CD4-positive, alpha-beta T cell treated with Interleukin-10 for 1 hour (primary cell): Measurements from ENCODE around the gene IL1RAPL2.

Experiments used
- DNase-seq: peaks from one replicate; pipeline ENCODE4 v3.0.0-alpha.2; 2020

The IL1RAPL2 gene

GRCh38 chrX:105277132-105277531, 711.1 kb downstream of the IL1RAPL2 start:
- no peak for DNase-seq

GRCh38 chrX:105282077-105282476, 716.1 kb downstream of the IL1RAPL2 start:
- DNase-seq, result no peak

GRCh38 chrX:105297041-105297440, 731.0 kb downstream of the IL1RAPL2 start:
- no peak for DNase-seq

GRCh38 chrX:105299286-105299685, 733.3 kb downstream of the IL1RAPL2 start:
- no peak for DNase-seq

- DNase-seq, result no peak
These were observed 736.2 kb downstream of the IL1RAPL2 start for GRCh38 chrX:105302246-105302645.

GRCh38 chrX:105307762-105308161, 741.8 kb downstream of the IL1RAPL2 start:
- DNase-seq, result no peak

- DNase-seq, result no peak
These were observed 747.6 kb downstream of the IL1RAPL2 start for GRCh38 chrX:105313596-105313995.

- DNase-seq, result no peak
These were observed 748.5 kb downstream of the IL1RAPL2 start for GRCh38 chrX:105314458-105314857.

GRCh38 chrX:105315248-105315647, 749.2 kb downstream of the IL1RAPL2 start:
- no peak for DNase-seq

GRCh38 chrX:105317117-105317516, 751.1 kb downstream of the IL1RAPL2 start:
- DNase-seq, result no peak

GRCh38 chrX:105323928-105324327, 757.9 kb downstream of the IL1RAPL2 start:
- DNase-seq, result no peak

GRCh38 chrX:105328773-105329172, 762.8 kb downstream of the IL1RAPL2 start:
- DNase-seq, result no peak

- no peak for DNase-seq
These were observed 765.2 kb downstream of the IL1RAPL2 start for GRCh38 chrX:105331244-105331643.

- DNase-seq, result no peak
These were observed 781.4 kb downstream of the IL1RAPL2 start for GRCh38 chrX:105347373-105347772.

GRCh38 chrX:105349476-105349875, 783.5 kb downstream of the IL1RAPL2 start:
- DNase-seq, result no peak

- DNase-seq, result no peak
These were observed 809.8 kb downstream of the IL1RAPL2 start for GRCh38 chrX:105375816-105376215.

GRCh38 chrX:105424729-105425128, 858.7 kb downstream of the IL1RAPL2 start:
- no peak for DNase-seq

- DNase-seq, result no peak
These were observed 885.4 kb downstream of the IL1RAPL2 start for GRCh38 chrX:105451401-105451800.

- no peak for DNase-seq
These were observed 892.8 kb downstream of the IL1RAPL2 start for GRCh38 chrX:105458846-105459245.

GRCh38 chrX:105460376-105460775, 894.4 kb downstream of the IL1RAPL2 start:
- DNase-seq, result no peak

- no peak for DNase-seq
These were observed 895.0 kb downstream of the IL1RAPL2 start for GRCh38 chrX:105461016-105461415.

- no peak for DNase-seq
These were observed 896.2 kb downstream of the IL1RAPL2 start for GRCh38 chrX:105462186-105462585.

GRCh38 chrX:105463473-105463872, 897.5 kb downstream of the IL1RAPL2 start:
- DNase-seq, result no peak

GRCh38 chrX:105464618-105465017, 898.6 kb downstream of the IL1RAPL2 start:
- no peak for DNase-seq

GRCh38 chrX:105468741-105469140, 902.7 kb downstream of the IL1RAPL2 start:
- DNase-seq, result no peak

GRCh38 chrX:105471597-105471996, 905.6 kb downstream of the IL1RAPL2 start:
- DNase-seq, result no peak
